Measurements from ENCODE around the gene KIRREL3.

Gene KIRREL3

DNA sequence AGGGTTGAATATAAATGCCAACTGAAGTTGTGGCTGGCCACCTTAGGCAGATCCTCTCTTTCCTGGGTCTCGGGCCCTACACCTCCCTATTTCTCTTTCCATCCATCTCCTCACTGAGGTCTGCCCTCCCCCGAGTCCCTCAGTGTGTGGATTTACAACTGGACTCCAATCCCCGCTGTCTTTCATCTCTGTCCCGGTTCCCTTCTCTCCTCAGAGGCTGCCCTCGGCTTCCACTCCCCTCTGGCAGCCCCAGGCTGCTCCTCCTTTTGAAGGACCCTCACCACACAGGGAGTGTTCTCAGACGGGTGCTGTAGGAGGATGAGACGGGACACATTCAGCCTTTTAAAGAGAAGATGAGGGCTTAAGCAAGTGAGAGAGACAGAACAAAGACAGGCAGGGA, 478.0 kb downstream of the KIRREL3 start:
- DNase-seq, result no peak

DNA sequence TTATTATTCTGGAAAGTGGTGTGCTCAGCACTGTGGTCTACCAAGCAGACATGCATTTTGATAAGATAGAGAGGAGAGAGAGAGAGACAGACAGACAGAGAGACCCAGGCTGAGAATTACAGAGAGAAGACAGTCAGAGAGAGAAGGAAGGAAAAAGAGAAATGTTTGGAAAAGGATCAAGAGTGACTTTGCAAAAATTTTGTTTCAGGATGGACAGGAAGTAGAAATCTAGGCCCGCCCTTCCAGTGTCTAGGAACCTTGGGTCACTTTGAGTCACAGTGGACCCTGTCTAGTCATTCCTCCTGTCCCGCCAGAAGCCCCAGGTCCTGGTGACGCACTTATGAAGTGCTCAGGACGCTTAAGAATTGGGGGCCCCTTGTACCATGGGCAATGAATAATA, 478.4 kb downstream of the KIRREL3 start:
- no peak for DNase-seq

DNA sequence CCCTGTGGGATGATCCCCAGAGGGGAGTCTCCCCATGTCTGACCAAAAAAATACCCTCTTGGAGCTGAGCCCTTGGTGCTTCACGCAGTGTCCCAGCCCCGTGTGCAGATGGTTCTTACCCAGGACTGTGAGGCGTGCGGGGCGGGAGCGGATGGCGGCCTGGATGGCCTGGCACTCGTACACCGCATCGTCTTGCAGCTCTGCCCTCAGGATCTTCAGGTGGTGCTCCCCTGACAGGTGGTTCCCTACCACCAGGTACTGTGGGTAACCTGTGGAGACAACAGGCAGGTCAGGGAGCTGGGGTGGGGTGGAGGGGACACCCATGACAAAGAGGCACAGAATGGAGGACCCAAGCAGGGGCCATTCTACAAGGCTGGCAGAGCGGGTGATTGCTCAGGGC, 479.4 kb downstream of the KIRREL3 start:
- DNase-seq, result no peak

DNA sequence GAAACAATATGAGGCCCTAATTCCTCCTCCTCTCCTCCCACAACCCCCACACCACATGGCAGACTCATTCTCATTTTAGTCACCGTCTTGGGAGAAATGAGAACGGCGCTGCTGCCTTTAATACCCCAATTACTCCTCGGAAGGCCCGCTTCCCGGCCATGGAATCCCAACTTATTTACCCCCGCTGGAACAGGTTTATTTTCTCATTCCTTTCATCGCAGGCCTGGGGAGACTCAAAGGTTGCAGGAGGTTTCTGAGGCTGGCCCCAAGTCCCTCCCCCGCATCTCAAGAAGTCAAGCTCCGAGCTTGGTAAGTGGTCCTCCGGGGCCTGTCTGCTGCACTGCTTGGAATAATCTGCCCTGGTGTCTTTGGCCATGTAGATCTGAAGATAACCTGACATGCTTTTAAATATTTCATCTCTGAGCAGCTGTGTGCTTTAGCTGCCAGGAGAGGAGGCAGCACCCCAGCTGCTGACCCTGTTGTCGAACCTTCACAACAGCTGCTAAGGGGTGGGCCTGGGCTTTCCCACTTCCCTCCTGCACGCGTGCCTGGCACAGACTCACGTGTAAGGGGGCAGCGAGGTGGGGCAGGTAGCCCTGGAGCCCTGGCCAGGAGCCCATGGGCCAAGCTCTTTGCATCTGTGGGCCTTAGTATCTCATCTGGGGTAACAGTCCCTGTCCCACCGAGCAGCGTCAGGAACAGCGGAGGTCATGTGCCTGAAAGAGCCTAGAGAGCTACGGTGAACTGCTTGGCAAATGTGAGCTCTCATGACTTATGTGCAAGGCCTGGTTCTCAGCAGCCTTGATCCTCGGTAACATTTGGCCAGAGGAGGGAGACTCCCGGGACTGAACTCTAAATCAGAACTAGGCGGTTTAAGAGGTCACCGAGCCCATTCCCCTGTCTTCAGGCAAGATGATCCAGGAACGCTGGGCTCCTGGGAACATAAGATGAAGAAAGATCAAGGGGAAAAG, 480.5 kb downstream of the KIRREL3 start:
- DNase-seq, result no peak

DNA sequence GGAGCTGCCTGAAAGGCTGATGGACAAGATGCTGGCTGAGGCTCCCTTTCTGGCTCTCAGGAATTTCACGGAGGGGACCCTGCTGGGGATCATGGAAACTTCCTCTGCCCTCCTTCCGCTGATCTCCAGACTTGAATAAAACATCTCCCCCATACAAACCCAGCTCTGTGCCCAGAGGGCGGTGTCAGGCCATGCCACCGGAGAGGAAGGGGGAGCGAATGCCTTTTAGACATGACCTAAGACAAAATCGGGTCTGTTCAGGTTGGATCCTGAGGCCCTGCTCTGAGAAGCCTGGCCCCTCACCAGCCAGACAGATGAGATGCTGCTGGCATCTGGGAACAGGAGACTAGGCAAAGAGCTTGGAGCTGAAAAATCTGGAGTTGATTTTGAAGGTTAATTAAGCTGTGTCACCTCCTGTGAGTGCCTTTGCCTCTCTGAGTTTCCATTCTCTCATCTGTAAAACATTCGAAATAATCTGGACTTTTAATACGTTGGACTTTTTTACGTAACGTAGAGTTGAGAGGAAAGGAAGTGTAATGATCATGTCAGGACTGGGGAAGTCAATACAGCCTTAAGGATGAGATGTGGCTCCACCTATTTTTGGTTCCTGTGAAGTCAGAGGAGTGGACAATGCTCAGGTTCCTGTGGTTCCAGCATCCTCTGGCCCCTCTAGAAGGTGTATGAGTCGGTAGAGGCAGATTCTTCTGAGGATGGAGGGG, 481.4 kb downstream of the KIRREL3 start:
- DNase-seq, result no peak

DNA sequence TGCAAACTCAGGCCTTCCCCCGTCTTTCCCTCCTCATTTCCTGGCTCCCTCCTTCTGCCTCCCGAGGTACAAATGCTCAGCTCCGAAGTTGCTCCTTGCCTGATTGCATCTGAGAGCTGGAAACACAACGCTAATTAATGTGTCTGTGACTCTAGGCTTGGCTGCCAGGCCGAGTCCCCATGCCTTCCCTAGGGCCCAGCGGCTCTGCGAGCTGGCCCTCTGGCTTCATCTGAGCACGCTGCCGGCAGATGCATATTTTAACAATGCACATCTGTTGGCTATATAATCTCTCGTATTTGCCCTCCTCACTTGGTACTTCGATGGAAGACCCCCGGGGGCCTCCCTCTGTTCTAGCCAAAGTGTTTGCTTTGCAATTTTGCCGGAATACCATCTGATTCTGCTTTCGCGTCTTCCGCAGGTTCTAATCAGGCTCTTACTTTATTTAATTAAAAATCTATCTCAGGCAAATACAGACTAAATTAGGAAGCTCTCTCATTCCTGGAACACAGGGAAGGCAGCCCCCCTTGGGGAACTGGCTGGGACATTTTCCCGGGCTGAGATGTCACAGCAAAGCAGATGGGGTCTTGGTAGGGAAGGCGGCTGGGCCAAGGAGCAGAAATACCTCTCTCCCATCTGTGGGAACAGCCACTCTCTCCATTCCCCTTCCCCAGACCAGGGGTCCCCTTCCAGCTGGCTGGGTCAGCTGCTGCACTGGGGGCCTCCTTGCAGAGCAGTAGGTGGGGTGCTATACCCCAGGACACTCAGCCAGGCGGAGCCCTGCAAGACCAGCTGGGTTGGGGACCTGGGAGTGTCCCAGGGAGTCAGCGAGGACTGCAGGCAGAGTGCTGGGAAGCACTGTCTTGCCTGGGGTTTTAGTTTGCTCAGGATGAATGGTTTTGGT, 482.2 kb downstream of the KIRREL3 start:
- no peak for DNase-seq

DNA sequence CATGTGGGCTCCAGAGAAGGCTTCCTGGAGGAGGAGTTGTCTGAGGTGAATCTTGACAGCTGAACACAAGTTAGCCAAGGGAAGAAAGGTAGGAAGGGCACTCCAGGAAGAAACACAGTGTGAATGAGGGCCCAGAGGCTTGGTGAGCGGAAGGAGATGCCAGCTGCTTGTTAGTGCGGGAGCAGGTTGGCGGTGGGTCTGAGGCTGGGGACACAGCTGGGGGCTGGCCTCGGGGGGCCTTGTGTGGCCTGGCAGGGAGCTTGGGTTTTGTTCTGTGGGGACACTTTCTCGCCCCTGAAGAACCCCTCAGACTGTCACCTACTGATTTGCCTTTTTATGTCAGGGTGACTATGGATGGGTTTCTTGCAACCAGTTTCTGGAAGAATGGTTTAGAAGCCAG, 485.1 kb downstream of the KIRREL3 start:
- DNase-seq, result no peak

DNA sequence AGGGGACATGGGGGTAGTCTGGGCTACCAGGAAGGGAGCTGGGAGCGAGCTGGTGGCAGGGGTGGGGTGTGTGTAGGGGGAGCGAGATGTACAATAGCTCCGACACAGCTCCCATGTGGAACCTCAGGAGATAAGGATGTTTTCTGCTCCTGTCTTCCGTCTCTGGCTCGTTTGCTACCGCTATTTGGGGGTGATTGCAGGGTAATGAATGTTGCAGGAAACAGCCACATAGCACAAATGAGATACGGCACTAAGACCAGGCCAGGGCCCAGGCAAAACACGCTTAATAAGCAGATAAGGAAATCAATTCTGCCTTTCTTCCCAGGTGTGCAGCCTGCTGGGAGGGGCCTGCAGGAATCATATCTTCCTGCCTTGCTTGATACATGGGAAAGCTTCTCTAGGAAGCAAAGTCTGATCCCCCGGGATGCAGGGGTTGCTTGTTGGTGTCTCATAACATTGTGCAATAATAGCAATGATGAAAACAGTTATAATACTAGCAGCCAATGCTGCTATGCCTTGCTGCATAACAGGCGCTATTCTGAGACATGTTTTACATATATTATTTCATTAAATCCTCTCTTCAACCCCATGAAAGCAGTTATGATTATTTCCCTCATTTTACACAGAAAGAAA, 486.4 kb downstream of the KIRREL3 start:
- no peak for DNase-seq

DNA sequence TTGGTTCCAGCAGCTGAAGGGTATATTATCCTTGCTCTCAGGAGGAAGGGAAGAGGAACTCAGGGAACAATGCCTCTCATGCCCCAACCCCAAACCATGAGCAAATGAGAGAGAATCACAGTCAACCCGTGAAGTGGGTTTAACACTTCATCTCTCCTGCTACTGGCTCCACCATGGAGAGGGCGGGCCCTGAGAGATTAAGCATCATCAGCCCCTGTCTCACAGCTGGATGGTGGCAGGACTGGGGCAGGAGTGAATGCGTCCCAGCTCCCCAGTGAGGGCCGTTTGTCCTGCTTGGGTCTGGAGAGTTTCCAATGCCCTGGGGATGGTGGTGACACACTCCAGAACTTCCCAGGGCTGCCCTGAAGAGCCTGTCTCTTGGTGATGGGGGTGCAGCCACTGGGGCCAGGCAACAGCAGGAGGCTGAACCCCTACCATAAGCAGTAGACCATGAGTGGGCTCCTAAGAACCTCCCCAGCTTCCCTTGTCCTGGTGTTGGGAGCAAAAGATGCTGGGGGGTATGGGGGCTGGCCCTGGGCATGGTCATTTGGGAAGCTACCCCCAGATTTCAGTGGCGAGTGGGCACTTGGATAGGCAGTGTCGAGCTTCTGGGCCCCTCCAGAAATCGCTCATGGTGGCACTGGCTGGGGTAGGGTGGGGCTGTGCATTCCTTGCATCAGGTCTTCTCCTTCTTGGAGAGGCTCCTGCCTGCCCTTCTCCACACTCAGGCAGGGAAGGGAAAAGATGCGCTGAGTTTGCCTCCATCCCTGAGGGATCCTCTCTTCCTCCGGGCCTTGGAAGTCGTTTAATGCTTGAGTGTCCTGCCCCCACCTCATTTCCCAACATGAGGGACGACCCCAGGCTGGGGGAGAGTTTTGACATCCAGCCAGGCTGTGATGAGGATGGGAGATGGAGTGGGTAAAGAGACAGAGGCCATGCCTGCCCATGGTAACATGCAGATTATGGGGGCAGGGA, 487.5 kb downstream of the KIRREL3 start:
- DNase-seq, result no peak

DNA sequence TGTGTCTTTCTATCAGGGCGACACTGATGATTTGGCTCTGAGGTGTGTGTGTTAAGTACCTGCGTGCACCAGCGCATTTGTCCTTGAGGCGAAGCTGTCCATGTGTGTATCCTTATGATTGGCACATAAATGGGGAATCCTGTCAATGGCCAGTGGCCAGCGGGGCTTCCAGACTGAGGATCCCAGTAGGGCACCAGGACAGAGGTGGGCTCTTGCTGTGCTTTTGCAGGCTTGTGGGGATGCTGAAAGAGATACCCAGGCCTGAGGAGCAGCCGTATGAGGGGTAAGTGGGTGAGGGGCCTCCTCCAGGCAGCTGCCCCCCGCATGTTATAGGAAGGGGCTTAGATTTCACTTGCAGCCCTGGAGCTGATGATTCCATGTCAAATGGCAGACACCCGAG, 488.3 kb downstream of the KIRREL3 start:
- DNase-seq, result no peak

DNA sequence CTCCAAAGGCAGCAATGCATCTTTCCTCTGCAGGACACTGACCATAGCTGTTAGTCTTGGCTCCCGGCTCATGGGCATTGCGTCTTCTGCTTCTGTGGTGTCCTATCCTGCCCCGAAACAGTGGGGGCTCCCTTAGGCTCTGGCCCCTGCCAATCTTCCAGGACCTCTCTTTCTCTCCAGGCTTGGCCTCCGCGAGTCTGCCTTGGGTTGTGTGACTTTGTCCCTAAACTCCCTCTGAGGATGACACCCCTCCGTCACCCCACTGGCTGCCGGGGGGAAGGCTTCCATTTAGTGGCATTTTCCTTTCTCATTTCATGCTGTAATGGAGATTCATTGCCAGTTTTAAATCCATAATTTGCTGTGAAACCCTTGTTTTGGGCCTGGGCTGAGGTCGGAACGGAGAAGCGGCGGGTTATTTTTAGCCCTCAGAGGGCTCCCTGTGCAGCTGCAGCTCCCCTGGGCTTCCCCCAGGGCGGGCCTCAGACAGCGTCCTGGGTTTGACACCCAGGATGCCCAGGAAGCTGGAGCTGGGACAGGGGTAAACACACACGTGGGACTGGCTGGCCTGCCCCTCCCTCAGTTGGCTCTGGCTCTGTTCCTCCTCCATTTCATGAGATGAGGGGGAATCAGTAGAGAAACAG, 489.0 kb downstream of the KIRREL3 start:
- DNase-seq, result no peak

DNA sequence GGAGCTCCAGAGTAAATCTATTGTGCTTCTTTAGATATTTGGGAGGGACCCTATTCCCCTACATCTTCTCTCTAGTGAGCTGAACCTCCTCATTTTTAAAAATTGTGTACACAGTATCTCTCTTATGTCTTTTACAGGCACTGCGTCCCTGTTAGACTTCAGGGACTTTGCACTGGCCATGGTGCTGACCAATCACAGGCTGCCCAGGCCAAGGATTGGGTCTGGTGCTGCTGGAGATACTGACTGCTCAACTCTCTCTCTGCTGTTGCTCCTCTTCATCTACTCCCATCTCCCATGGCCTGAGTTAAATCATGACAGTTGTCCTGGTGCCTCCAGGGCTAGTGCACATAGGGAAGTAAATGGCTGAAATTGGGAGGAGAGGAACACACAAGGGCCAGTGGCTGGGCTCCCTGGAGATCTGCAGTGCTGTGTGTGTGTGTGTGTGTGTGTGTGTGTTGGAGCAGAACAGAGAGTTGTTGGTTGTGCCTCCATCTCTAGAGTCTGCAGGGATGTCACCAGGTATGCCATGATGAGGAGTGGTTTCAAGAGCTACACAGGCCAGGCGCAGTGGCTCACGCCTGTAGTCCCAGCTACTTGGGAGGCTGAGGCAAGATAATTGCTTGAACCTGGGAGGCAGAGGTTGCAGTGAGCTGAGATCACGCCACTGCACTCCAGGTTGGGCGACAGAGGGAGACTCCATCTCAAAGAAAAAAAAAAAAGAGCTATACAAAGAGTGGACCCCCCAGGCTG, 489.8 kb downstream of the KIRREL3 start:
- no peak for DNase-seq

DNA sequence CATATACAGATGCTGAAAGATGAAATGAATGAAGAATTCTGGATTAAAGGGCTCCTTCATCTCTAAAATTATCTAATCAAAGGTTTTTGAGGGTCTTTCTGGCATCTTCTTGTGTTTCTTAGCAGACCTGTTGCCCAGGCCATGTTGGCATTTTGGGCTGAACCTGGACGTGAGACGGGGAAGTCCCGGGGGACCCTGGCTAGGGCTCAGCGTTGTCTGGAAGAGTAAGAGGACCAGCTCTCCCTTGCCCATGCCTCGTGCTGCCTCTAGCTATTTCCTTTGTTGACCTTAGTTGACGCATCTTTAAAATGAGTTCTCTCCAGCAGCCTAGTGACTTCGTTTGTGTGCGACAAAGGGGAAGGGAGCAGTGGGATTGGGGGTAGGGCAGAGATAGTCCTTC, 492.9 kb downstream of the KIRREL3 start:
- DNase-seq, result no peak

DNA sequence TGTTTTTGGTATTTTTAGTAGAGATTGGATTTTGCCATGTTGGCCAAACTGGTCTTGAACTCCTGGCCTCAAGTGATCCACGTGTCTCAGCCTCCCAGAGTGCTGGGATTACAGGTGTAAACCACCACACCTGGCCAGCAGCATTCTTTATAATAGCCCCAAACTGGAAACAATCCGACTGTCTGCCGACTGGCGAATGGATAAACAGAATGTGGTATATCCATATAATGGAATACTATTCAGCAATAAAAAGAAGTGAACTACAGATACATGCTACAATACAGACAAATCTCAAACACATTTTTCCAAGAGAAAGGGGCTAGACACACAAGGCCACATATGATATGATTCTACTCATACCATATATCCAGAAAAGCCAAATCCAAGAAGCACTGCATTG, 493.8 kb downstream of the KIRREL3 start:
- DNase-seq, result no peak

DNA sequence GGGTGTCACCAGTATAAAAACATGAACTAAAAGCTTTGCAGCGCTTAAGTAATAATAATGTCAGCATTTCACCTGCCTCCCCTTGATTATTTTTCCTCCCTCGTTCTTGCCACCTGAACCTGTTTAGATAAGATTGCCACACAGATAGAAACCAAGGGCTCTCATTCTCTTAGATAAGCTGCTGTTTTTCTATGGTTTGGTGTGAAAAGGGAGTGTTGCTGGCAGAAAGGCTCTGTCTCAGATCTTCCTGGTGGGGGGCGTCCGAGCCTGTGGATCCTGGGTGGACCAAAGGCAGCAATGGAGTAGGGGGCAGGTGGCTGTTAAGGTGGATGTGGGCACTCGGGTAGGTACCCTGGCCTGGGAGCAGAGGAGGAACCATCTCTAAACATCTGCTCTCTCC, 497.6 kb downstream of the KIRREL3 start:
- no peak for DNase-seq

DNA sequence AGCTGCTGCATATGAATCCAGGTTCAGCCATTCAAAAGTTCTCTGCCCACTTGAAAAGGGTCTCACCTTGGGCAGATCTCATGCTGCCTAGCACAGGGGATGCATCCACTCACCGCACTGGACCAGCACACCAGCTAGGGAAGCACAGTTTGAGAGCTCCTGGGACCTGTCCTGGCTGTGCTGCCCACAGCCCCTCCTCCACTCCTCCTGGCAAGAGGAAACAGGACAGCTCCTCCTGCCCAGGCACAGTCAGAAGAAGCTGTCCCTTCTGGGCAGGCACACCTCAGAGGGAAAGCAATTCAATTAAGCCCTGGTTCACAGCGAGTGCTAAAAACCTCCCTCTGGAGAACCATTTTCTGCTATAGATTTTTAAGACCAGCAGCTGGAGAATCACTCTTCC, 498.4 kb downstream of the KIRREL3 start:
- DNase-seq, result no peak

DNA sequence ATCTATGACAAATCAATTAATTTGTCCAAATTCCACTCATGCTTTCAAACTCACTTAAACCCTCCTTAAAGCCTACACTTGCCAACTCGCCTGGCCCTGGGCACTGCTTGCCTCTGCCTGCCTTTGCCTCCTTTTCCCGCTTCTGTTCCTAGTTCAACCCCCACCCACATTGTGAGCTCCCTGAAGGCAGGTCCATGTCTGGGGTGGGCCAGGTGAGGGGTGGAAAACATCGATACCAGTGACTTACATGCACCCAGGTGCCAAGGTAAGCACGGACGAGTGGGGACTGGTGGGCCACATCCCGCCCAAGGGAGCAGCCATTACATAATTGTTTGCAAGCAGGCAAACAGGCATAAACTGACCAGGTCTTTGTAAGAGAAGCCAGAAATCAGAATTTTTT, 498.9 kb downstream of the KIRREL3 start:
- no peak for DNase-seq

DNA sequence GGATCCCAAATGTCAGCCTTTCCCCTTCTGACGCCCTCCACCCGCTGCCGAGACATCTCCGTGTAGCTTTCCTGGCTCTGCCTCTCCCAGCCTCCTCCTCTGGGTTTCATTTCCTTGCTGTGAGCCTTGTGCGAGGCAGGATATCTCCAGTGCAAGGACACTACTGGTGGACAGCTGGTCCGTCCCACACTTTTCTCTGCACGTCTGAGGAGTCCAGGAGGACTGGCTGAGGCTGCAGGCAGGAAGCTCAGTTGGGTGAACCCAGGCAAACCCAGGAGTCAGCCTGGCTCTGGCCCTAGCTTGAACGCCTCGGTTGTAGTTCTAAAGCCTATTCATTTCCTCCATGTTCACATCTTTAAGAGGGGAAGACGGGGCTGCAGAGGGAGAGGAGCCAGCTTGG, 499.6 kb downstream of the KIRREL3 start:
- DNase-seq, result no peak

DNA sequence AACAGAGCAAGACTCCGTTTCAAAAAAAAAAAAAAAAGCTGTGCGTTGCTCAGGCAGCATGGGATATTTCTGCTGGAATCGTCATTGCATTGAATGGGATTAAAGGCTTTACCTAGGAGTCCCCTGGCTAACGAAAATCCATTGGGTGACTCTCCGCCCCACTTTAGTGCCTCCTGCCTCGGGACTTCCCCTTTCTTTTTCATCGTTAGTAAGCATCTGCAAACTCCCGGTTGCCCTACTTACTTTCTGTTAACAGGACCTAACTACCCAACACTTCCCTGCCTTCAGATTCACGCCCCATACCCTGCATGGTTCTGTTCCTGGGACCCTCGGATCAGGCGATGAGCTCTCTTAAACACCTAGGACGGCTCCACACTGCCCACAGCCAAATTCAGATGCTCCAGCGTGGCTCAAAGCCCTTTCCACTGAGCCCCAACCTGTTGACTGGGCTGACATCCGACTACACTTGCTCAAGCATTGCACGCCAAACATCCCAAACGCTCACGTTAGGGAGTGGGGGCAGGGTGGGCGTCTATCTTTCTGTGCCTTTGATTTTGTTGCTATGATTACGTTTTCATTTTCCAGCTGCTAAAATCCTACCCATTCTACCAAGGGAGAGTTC, 501.3 kb downstream of the KIRREL3 start:
- DNase-seq, result no peak

DNA sequence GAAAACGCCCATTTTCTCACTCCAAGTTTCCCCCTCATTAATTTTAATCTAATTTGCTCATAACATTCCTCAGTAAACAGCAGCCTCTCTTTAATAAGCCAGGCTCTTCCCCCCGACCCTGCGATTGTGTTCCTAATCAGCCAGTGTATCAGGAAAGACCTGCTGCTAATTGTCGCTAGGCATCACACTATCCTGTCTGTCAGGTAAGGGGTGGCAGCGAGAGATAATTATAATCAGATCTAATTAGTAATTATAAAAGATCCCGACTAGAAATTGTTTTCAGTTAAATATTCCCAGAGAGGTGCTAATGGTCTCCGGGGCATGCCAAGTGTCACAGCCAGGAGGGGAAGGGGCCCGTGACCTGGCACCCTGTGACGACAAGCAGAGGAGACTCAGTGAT, 502.3 kb downstream of the KIRREL3 start:
- DNase-seq, result no peak
